MM.1S (cell line): ENCODE results near the gene OR10G7.

Experiments used
- CTCF ChIP-seq: fragments of 300-600 bp; sonication (generic); IDR thresholded peaks from 2 replicates; pipeline ENCODE4 v1.5.1; 2016; ENCODE audit warnings: antibody characterized with exemption, low read length, mixed read lengths
- EZH2 ChIP-seq: fragments of 300-600 bp; sonication (generic); optimal IDR thresholded peaks from 2 replicates; pipeline ENCODE3; 2017; ENCODE audit warnings: low read depth, mild to moderate bottlenecking, antibody characterized with exemption, low read length, mixed read lengths
- EZH2phosphoT487 ChIP-seq: fragments of 300-600 bp; sonication (generic); IDR thresholded peaks from 2 replicates; pipeline ENCODE4 v1.6.1; 2018; ENCODE audit warnings: antibody characterized with exemption, low read length

DNA sequence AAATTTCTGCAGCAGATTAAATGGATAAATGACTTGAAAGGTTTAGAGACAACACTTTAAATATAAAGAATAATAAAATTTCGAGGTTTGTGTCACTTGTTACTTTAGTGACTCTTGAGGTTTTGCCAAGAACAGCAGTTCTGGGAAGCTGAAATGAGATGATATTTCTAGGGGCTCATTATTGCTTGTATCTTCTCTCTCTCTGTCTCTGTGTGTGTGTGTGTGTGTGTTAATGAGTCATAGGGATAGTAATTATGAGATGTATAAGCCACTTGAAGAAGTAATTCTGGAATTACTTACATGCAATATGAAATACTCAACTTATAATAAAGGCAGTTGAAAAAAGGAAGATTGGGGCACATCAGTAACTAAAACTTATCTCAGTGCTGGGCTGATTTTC, 9.6 kb upstream of the OR10G7 start:
- TF ChIP-seq EZH2, result no peak
- no peak for TF ChIP-seq CTCF
- TF ChIP-seq EZH2phosphoT487, result no peak
